BJ (cell line): ENCODE data around the gene NDUFAB1. TPM values are rescaled to one million over a fixed set of nuclear protein-coding genes. Genes with fewer than 3 reads are reported as not detected.
"Not testable (repeated sequence)": the region's sequence is repeated elsewhere in the genome, so short reads cannot be mapped to it uniquely, and the experiment has no call there.

Experiments
- CTCF ChIA-PET: fragments of 350-600 bp; formaldehyde crosslinking; extraction: SDS; loops from one replicate; lab custom pipeline; 2021; ENCODE audit warnings: antibody characterized with exemption, inconsistent platforms; lab: Yijun Ruan, JAX
- POLR2A ChIA-PET: fragments of 300-600 bp; sonication (Branson Sonifier 250); formaldehyde crosslinking; extraction: SDS; loops from one replicate; lab custom pipeline; 2021; ENCODE audit warnings: antibody characterized with exemption; lab: Charles Lee
- DNase-seq: peaks from one replicate; pipeline ENCODE4 v3.0.0-alpha.2; 2011; ENCODE audit warnings: low read depth
- H3K27me3 ChIP-seq: 2 replicates; pipeline ENCODE4 v1.6.0; 2011; ENCODE audit warnings: low read length; ENCODE audit not compliant: control insufficient read depth, insufficient read depth
- H3K36me3 ChIP-seq: 2 replicates; pipeline ENCODE4 v1.5.1; 2011; ENCODE audit warnings: low read length; ENCODE audit not compliant: control insufficient read depth, insufficient read depth
- H3K4me3 ChIP-seq: 2 replicates; pipeline ENCODE4 v1.5.1; 2011; ENCODE audit warnings: low read depth, mild to moderate bottlenecking, control low read depth, low read length
- polyA plus RNA-seq: library from polyadenylated mRNA; depleted of rRNA; stranded (reverse); fragments of >200 nt; gene quantifications from 2 replicates; pipeline ENCODE4 v1.2.3, GENCODE V29; 2011
- TF ChIP-seq, protein P1 (sequence below): IDR thresholded peaks from 2 replicates; pipeline ENCODE4 v1.5.1; 2011; ENCODE audit warnings: low read depth, mild to moderate bottlenecking, control low read depth, inconsistent platforms, low read length, moderate library complexity; ENCODE audit not compliant: insufficient read depth

NDUFAB1 gene
- polyA plus RNA-seq, 1 experiment, result 64.6 TPM

GRCh38 chr16:23635958-23636357, 39.8 kb upstream of the NDUFAB1 start:
- no peaks in the 10 kb centered on the region for H3K27me3 ChIP-seq
- TF ChIP-seq, protein P1, sequence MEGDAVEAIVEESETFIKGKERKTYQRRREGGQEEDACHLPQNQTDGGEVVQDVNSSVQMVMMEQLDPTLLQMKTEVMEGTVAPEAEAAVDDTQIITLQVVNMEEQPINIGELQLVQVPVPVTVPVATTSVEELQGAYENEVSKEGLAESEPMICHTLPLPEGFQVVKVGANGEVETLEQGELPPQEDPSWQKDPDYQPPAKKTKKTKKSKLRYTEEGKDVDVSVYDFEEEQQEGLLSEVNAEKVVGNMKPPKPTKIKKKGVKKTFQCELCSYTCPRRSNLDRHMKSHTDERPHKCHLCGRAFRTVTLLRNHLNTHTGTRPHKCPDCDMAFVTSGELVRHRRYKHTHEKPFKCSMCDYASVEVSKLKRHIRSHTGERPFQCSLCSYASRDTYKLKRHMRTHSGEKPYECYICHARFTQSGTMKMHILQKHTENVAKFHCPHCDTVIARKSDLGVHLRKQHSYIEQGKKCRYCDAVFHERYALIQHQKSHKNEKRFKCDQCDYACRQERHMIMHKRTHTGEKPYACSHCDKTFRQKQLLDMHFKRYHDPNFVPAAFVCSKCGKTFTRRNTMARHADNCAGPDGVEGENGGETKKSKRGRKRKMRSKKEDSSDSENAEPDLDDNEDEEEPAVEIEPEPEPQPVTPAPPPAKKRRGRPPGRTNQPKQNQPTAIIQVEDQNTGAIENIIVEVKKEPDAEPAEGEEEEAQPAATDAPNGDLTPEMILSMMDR, result no peak
- ChIA-PET CTCF (no interaction called here), POLR2A (no interaction called here)
- no peak for DNase-seq
- H3K36me3 ChIP-seq, result peaks cover 3% of the 10 kb centered on the region; the same call in 1 of the 2 replicates
- no peak overlapping the region for H3K4me3 ChIP-seq

GRCh38 chr16:23634461-23635036, 38.4 kb upstream of the NDUFAB1 start:
- Histone ChIP-seq H3K36me3 (peaks cover 6% of the 10 kb centered on the region; the same call in 1 of the 2 replicates), H3K27me3 (no peaks in the 10 kb centered on the region), H3K4me3 (no peak overlapping the region)
- POLR2A ChIA-PET, result no interaction called here
- TF ChIP-seq, protein P1, result no peak
- CTCF ChIA-PET, result no interaction called here
- DNase-seq, result no peak

DNA sequence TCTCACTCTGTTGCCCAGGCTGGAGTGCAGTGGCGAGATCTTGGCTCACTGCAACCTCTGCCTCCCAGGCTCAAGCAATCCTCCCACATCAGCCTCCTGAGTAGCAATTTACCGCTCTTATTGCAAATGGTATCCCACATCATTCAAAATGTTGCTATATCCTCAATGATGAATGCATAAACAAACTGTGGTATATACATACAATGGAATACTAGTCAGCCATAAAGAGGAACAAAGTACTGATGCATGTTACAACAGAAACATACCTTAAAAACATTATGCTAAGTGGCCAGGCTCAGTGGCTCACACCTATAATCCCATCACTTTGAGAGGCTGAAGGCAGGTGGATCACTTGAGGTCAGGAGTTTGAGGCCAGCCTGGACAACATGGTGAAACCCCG, 35.8 kb upstream of the NDUFAB1 start:
- H3K4me3 ChIP-seq, DNase-seq, H3K27me3 ChIP-seq, H3K36me3 ChIP-seq, POLR2A ChIA-PET, CTCF ChIA-PET: not testable (repeated sequence)

- Histone ChIP-seq H3K36me3 (peaks cover 8% of the 10 kb centered on the region), H3K27me3 (no peaks in the 10 kb centered on the region), H3K4me3 (no peak overlapping the region)
- TF ChIP-seq, protein P1, result no peak
- ChIA-PET POLR2A (no interaction called here), CTCF (interaction anchor here (1.4 kb wide), 1 partner anchor 8 kb away, joined by 3 read pairs; no protein-coding TSS in a partner anchor)
- no peak for DNase-seq
Measured at GRCh38 chr16:23629516-23629915, 33.4 kb upstream of the NDUFAB1 start.

- Histone ChIP-seq H3K36me3 (peaks cover 3% of the 10 kb centered on the region), H3K4me3 (no peak overlapping the region), H3K27me3 (no peaks in the 10 kb centered on the region)
- CTCF ChIA-PET, result no interaction called here
- DNase-seq, result no peak
- POLR2A ChIA-PET, result no interaction called here
- TF ChIP-seq, protein P1, result no peak
Measured at GRCh38 chr16:23624092-23624491, 28.0 kb upstream of the NDUFAB1 start.

GRCh38 chr16:23615805-23616204, 19.7 kb upstream of the NDUFAB1 start:
- H3K27me3 ChIP-seq, result no peaks in the 10 kb centered on the region
- POLR2A ChIA-PET, result no interaction called here

More at GRCh38 chr16:23615805-23616204, 19.7 kb upstream of the NDUFAB1 start:
- no peak for DNase-seq
- TF ChIP-seq, protein P1, result no peak
- CTCF ChIA-PET, result no interaction called here
- Histone ChIP-seq H3K36me3 (peaks cover 2% of the 10 kb centered on the region; the same call in 1 of the 2 replicates), H3K4me3 (no peak overlapping the region)
